GM18507 (cell line): Measurements from ENCODE around the gene LASP1.
A peak's percentile ranks its signal among the peaks of the same experiment; 100 is the strongest.

Source experiments
- DNase-seq: peaks from one replicate; pipeline ENCODE4 v3.0.0; 2011; ENCODE audit warnings: low read depth; ENCODE audit not compliant: insufficient read length; ENCODE audit errors: extremely low spot score
- FAIRE-seq: peaks from 2 replicates; lab custom pipeline; 2011; peaks lifted over from hg19 to GRCh38; lab: Jason Lieb, UNC

Gene LASP1

DNA sequence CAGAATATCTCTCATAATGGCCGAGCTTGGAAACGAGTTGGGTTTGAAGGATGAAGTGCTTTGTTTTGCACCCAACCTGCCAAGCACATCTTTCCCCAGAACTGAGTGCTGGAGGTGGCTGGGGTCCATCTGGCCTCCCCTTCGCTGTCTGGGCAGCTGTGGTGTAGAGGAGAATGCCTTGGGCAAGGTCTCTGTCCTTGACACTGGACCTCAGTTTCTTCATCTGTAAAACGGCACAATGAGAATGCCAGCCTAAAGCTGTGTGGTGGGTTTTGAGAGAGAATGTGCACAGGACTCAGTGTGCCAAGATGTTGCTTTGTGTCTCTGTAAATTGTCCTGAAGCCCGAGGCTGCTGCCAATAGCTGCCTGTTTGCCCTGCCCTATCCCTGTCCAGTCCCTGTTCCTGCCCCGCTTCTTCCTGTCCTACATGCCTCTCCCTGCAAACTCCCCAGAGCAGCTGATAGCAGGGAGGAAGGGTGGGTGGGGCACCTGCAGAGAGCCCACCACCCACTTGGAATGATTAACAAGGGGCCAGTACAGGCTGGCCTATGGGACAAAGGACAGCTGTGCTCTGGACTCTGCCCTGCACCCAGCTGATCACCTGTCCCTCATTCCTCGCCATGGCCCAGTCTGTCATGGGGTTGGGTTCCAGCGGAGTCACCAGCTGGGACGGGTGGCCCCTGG lies 15.3 kb downstream of the LASP1 start:
- FAIRE-seq = no peak
- DNase-seq = no peak

DNA sequence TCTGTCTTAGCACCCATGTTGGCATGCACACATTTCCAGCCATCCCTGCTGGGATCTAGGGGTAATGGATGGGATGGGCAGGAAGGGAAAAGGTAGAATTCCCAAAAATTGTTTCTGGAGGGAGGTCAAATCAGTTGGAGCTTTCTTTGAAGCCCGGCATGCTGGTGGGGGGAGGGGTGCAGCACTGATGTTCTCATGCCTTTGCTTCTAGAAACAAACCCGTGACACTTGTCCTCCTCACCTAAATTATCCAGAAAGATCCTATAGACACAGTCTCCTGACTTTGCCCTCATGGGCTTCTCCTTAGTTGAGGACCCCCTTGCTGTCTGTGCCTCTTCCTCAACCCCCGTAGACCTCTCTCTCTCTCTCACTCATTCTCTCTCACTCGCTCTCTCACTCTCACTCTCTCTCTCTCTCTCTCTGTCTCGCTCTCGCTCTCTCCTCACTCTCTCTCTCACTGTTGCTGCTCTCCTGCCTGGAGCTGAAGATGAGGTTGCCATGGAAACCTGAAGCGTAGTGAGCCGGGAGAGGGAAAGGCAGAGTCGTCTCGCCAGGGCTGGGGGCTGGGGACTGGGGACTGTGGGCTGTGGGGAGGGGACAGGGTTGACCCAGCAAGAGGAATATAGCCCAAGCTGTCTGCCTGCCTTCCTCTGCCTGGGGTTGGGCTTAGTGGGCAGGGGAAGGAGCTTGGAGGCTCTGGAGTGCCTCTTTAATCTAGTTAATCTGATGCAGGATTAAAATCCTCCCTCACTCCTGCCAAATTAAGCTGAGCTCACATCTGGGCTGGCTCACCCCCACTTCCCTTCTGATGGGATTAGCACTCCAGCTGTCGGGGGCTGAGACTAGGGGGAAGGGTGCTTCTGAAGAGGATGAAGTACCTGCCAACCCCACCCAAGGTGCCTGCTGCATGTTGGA lies 16.1 kb downstream of the LASP1 start:
- FAIRE-seq (no peak), DNase-seq (no peak)

DNA sequence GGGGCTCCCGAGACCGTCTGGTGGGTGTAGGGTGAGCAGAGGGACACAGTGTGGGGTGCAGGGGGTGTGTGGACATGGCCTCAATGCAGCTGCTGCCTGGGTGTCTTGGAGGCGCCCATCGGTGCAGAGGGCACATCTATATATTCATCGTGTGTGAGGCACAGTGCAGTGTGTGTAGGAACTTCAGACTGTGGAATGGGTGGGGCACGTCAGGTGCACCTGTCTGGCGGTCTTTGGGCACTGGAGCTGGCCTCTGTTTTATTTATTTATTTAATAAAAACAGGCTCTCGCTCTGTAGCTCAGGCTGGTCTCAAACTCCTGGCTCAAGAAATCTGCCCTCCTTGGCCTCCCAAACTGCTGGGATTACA lies 16.8 kb downstream of the LASP1 start:
- DNase-seq = no peak
- FAIRE-seq = no peak

DNA sequence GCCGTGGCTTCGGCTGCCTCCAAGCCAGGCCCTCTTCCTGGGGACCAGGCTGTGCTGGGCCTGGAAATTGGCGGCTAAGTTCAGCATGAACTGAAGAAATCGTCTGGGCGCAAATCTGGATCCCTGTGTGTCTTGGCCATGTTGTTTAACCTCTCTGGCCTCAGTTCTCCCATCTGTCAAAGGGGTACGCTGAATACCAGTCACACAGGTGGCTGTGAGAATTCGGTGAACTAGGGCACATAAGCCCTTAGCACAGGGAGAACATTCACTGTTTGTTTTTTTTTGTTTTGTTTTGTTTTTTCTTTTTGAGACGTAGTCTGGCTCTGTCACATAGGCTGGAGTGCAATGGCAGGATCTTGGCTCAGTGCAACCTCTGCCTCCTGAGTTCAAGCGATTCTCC lies 19.0 kb downstream of the LASP1 start:
- FAIRE-seq (no peak), DNase-seq (no peak)

DNA sequence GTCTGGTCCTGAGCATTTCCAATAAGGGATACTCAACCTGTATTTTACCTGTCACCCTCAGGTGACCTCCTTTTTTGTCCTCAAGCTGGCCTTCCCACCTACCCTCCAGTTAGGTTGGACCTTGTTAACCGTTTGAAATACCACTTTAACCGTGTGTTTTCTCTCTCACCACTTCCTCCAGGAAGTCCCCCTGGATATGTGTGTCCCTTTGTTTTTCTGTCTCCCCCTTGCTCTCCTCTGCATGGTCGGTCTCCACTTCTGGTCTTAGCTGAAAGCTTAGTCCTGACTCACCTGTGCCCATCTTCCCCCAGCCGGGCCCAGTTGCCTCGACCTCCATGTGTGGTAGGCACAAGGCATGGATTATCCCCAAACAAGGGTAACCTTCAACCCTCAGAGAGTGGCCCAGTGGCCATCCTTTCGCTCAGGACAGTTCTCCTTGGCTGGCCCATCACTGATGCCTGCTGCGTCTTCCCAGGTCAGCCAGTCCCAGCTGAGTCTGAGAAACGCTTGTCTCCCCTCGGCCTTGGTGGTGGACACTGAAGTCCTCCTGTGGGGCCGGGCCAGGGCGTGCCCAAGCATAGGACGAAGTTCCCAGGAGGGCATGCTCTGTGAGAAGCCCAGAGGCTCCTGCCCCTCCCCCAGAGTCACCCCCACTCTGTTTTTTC lies 20.0 kb downstream of the LASP1 start:
- FAIRE-seq = no peak
- DNase-seq = no peak

DNA sequence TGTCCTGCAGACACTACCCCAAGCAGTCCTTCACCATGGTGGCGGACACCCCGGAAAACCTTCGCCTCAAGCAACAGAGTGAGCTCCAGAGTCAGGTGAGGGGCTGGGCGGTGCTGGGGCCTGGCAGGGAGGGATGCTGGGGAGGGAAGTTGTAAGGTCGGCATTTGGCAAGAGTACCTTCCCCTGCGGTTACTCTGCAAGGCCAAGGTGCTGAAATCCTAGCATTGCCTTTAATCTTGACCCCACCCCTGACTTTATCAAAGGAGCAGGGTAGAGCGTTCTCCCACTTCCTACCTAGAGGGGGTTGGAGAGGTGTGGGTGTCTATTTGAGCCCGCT lies 20.5 kb downstream of the LASP1 start:
- no peak for FAIRE-seq

DNA sequence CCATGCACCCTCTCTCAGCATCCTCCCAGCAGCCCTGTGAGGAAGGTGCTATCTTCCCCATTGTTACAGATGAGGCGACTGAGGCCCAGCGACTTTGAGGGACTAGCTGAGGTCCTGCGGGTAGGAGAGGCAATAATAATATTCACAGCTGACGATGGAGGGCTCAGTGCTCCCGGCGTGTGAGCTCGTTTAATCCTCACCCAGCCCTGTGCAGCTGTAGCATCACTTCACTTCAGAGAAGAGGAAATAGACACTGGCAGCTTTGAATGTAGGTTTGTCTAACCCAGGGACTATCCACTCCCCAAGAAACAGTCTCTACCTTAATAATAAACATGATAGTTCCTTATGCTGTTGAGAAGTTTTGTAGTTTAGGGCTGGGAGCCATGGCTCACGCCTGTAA lies 21.6 kb downstream of the LASP1 start:
- DNase-seq (no peak), FAIRE-seq (no peak)

More for the DNA sequence above, 20.5 kb downstream of the LASP1 start:
- no peak for DNase-seq

DNA sequence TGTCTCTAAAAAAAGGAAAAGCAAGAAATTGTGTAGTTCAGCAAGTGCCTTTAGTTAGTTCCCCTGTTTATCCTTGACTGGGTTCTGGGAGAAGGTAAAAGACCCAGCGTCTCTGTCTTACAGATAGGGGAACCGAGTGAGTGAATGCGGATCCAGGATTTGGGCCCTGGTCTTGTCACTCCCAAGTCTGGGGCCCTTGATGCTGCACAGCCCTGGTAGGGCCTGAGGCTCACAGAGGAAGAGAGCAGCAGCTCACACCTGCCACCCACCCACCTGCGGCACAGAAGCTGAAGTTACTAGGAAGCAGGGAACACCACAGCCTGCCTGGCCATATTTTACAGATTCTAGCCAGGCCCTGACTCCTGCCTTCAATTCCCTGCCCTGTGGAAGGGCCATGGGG lies 22.2 kb downstream of the LASP1 start:
- no peak for DNase-seq
- FAIRE-seq = no peak

DNA sequence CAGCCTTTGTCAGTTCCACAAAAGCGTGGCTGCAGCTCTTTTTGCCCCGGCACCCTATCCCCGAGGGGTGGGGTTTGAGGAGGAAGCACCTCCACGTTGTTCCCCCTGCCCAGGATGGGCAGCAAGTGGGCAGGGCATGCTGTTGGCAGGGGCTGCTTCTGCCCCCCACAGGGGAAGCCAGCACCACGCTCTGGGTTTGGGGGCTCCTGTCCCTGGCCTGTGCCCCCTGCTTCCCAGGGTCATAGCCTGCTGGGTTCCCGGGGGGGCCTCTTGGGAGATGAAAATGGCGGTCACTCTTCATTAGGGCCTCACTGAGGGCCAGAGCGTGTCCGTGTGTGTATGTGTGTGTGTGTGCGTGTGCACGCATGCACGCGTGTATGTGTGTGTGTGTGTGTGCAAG lies 22.8 kb downstream of the LASP1 start:
- FAIRE-seq (no peak), DNase-seq (no peak)

DNA sequence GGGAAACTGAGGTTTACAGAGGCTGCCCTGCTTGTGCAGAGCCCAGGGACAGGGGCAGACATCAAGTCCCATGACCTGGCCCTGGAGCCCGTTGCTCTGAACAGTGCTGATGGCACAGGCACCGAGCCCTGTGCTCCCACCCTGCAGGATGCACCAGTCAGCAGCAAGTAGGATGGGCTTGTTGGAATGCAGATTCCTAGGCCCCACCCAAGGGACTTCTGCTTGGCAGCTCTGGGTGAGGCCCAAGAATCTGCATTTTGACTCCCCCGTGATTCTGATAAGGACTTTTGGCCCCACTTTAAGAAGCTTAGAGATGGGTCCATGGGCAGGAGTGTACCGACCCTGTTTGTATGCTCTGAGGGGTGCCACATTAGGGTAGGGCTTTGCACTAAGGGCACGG lies 23.3 kb downstream of the LASP1 start:
- FAIRE-seq = no peak
- no peak for DNase-seq

DNA sequence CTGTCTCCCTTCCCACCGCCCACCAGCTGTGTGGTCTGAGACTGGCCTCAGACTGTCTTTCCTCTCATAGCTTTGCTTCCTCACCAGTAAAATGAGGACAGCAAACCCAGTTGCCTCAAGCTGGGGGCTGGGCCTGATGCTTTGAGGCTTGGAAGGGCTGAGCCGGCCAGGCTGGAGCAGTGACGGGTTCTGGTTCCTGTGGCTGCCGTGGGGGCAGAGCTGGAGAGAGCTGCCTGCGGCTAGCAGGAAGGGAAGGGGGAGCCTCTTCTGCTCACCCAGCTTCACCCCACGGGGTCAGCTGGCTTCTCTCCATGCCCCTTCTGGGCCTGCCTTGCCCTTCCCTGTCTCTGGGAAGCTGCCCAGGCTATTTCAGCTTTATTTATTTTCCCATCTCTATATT lies 23.7 kb downstream of the LASP1 start:
- FAIRE-seq (no peak), DNase-seq (no peak)

DNA sequence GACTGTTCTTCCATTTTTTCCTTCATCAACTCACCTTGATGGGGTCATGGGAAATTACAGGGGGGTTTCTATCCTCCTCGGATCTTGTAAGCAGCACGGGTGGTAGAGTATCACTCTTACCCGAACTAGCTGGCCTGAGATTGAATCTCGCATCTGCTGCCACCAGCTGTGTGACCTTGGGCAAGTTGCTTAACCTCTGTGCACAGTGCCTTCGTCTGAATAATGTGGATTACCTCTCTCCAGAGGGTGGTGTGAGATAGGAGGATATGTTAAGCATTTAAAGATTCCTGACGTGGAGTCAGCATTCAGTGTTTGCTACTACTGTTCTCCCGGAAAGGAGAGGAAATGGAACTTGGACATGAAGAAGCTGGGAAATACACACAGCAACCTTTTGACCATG lies 24.4 kb downstream of the LASP1 start:
- FAIRE-seq (no peak), DNase-seq (no peak)

DNA sequence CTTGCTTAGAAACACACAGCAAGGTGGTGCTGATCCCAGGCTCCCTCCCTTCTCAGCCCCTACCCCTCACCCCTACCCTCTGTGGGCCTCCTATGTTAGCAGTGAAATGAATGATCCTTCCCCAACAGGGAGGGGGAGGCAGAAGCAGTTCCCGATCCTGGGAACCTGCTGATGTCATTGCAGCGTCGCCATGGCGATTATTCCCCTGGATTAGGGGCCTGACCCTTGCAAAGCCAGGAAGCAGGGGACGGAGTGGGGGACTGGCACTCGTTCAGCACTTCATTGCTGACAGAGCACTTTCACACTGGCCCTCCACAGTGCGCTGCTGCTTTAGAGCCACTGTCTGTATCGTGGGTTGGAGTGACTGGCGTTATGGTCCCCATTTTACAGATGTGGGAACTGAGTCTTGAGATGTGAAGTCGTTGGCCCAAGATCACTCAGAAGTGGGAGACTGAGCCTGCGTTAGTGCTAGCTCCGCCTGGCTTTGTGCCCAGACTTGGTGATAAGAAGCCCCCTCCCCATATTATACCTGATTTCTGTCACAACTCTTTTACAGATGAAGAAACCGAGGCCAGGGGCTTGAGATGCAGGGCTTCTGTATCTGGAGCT lies 26.6 kb downstream of the LASP1 start:
- no peak for DNase-seq
- no peak for FAIRE-seq

DNA sequence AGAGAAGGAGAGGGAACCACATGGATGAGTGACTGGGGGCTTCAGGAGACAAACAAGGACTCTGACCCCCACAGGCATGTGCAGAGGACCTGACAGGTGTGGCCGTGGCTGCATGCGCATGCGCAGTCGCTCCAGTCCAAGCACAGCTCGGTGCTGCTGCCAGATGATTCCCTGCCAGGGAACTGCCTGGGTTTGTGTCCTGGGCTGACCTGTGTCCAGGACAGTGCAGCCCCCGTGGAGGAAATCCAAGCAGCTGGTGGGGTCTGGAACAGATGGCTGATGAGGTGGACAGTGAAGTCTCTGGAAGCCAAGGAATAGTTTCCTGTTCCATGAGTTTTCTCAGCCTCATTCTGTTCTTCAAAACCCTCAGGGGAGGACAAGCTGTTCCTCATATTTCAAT lies 27.3 kb downstream of the LASP1 start:
- FAIRE-seq = peak; percentile 5

DNA sequence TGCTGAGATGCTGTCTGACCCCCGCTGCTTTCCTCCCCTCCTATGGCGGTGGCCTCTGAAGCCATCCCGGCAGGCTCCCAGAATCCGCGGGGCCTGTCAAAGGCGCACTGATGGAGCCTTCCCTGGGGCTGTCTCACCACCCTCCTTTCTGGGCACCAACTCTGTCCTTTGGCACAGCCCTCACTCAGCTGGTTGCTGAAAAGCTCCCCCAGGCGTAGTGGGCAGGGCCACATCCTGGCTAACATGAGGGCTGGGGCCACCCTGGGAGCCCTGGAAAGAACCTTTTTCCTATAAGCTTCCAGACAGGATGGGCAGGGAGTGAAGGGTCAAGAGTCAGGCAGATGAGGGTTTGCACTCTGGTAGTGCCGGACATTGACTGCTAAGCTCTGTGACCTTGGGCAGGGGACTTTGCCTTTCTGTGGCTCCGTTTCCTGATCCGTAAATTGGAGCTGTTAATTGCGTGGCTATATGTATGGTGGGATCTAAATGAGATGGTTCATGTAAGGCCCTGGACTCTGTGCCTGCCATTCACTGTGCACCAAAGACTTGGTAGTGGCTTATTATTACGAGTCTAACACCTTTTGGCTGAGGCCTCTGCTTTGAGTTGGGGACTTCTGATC lies 27.9 kb downstream of the LASP1 start:
- no peak for DNase-seq

More for the DNA sequence above, 27.3 kb downstream of the LASP1 start:
- DNase-seq = no peak

DNA sequence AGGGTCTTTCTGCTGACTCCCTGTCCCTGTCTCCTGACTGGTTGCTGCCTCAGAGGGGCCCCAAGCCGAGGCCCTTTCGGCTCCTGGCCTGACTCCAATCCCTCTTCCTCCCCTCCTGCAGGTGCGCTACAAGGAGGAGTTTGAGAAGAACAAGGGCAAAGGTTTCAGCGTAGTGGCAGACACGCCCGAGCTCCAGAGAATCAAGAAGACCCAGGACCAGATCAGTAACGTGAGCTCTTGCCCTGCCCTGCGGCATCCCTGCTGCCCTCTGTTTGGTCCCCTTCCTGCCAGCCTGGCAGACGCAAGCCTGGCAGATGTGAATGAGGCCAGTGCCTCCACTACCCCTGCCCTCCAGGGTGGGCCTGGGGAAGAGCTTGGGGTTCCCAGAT lies 28.4 kb downstream of the LASP1 start:
- FAIRE-seq = no peak

More for the DNA sequence above, 27.9 kb downstream of the LASP1 start:
- FAIRE-seq = no peak

DNA sequence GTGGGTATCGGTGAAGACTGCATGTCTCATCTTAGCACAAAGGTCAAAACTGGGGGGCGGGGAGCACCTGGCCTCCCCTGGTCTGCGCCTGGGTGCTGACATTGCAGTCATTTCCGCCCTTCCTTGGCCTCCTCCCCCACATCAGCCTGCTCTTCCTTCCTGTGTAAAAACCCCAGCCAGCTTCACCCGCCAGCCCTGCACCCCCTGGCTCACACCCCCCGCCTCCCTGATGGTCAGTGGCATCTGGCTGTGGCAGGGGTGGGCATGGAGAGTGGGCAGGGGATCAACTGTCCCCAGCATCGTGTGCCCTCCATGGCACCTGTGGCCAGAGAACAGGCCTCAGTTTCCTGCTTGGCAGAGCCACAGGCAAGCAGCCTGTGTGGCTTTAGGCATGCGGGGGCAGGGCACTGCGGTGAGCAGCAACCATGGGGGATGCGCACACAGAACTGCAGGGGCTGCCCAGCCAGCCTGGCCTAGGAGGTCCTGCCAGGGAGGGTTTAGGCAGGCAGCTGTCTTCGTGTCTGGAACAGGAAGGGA lies 29.0 kb downstream of the LASP1 start:
- DNase-seq (peak; percentile 95), FAIRE-seq (peak; percentile 99)

More for the DNA sequence above, 28.4 kb downstream of the LASP1 start:
- DNase-seq = no peak

DNA sequence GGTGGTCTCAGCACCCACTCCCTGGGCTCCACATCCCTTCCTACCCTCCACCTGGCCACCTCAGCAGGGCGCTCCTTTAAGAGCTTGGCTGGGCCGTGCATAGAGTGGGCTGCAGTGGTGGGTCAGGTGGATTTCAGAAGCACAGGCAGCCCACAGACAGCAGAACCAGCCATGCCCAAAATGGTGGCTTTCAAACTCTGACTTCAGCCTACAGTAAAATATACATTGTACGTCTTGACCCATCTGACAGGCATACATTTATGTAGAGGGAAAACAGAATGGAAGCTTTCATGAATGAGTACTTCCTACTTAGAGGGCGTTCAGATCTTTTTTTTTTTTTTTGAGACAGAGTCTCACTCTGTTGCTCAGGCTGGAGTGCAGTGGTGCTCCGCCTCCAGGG lies 29.6 kb downstream of the LASP1 start:
- DNase-seq = no peak
- peak; percentile 21 for FAIRE-seq

DNA sequence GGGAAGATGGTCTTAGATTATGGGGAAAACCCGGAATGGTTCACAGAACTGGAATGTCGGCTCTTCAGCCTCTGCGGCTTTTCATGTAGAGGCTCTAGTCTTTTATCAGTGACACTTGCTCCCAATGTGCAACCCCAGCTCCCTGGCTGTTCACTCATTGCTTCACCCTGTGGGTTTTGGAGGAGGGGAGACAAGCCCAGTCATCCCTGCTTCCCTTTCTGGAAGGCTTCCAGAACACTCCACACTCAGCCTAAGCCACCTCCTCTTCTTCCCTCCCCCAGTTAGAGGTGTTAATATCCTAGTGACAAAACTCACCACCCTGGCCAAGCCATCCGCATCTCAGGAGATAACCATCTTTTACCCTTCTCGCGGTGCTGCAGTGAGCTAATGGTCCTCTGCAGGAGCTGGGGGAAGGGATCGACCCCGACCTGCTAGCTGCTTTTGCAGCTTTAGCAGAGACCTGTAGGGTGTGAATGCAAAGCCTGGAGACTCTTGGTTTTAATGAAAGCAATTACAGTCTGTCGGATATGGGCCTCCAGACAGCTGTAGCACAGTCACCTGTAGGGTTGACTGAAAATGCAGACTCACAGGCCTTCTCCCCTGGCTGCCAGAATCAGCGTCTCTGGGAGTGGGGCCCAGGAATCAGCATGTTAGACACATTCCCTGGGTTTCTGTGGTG lies 31.3 kb downstream of the LASP1 start:
- no peak for DNase-seq
- no peak for FAIRE-seq
